IPS-20b (cell line): Measurements from ENCODE around the gene LRCH3.
A peak's percentile ranks its signal among the peaks of the same experiment; 100 is the strongest.
"Not testable (repeated sequence)": the region's sequence is repeated elsewhere in the genome, so short reads cannot be mapped to it uniquely, and the experiment has no call there.

Source experiments
- H3K27ac ChIP-seq: one replicate; pipeline ENCODE4 v1.5.1; 2013; ENCODE audit warnings: low read length
- H3K27me3 ChIP-seq: 2 replicates; pipeline ENCODE4 v1.6.1; 2013; ENCODE audit warnings: mild to moderate bottlenecking, low read length, inconsistent platforms; ENCODE audit not compliant: insufficient read depth
- H3K36me3 ChIP-seq: 2 replicates; pipeline ENCODE4 v1.6.1; 2013; ENCODE audit warnings: low read depth, mild to moderate bottlenecking, inconsistent platforms, low read length, moderate library complexity; ENCODE audit not compliant: insufficient read depth
- H3K4me1 ChIP-seq: 2 replicates; pipeline ENCODE4 v1.6.1; 2013; ENCODE audit warnings: mild to moderate bottlenecking, control low read depth, inconsistent platforms, low read length, moderate library complexity; ENCODE audit not compliant: insufficient read depth
- H3K4me3 ChIP-seq: 2 replicates; pipeline ENCODE4 v1.5.1; 2013; ENCODE audit warnings: mild to moderate bottlenecking, low read length, inconsistent platforms
- H3K9ac ChIP-seq: 2 replicates; pipeline ENCODE4 v1.6.1; 2013; ENCODE audit warnings: low read depth, mild to moderate bottlenecking, inconsistent platforms, low read length, moderate library complexity
- H3K9me3 ChIP-seq: 2 replicates; pipeline ENCODE4 v1.6.1; 2013; ENCODE audit warnings: mild to moderate bottlenecking, low read depth, low read length, inconsistent platforms; ENCODE audit not compliant: insufficient read depth

The LRCH3 gene

GRCh38 chr3:197889204-197889930 lies 98.3 kb downstream of the LRCH3 start:
- Histone ChIP-seq H3K27me3 (no peaks in the 10 kb centered on the region), H3K4me3 (no peak overlapping the region), H3K27ac (no peak overlapping the region), H3K9ac (no peak overlapping the region), H3K9me3 (no peaks in the 10 kb centered on the region), H3K4me1 (0 out of 2 replicates have a peak, but pooled peaks cover 5% of the 10 kb centered on the region), H3K36me3 (no peaks in the 10 kb centered on the region)

GRCh38 chr3:197890693-197891092 lies 99.6 kb downstream of the LRCH3 start:
- Histone ChIP-seq H3K4me3 (no peak overlapping the region), H3K9me3 (no peaks in the 10 kb centered on the region)

GRCh38 chr3:197892162-197892561 lies 101.1 kb downstream of the LRCH3 start:
- no peak overlapping the region for H3K27ac ChIP-seq
- no peaks in the 10 kb centered on the region for H3K9me3 ChIP-seq
- no peak overlapping the region for H3K9ac ChIP-seq
- no peaks in the 10 kb centered on the region for H3K27me3 ChIP-seq
- H3K4me1 ChIP-seq, result 0 out of 2 replicates have a peak, but pooled peaks cover 5% of the 10 kb centered on the region
- no peaks in the 10 kb centered on the region for H3K36me3 ChIP-seq
- H3K4me3 ChIP-seq, result no peak overlapping the region

More at GRCh38 chr3:197890693-197891092, 99.6 kb downstream of the LRCH3 start:
- 0 out of 2 replicates have a peak, but pooled peaks cover 5% of the 10 kb centered on the region for H3K4me1 ChIP-seq
- no peak overlapping the region for H3K27ac ChIP-seq
- H3K36me3 ChIP-seq, result no peaks in the 10 kb centered on the region
- no peak overlapping the region for H3K9ac ChIP-seq
- no peaks in the 10 kb centered on the region for H3K27me3 ChIP-seq

- Histone ChIP-seq H3K9me3 (no peaks in the 10 kb centered on the region), H3K27me3 (no peaks in the 10 kb centered on the region), H3K27ac (no peak overlapping the region), H3K4me3 (no peak overlapping the region), H3K4me1 (no peaks in the 10 kb centered on the region; the same call in 1 of the 2 replicates), H3K36me3 (no peaks in the 10 kb centered on the region), H3K9ac (no peak overlapping the region)
These were observed 105.4 kb downstream of the LRCH3 start for GRCh38 chr3:197896421-197896820.

- Histone ChIP-seq H3K9me3 (no peaks in the 10 kb centered on the region), H3K36me3 (no peaks in the 10 kb centered on the region), H3K27me3 (no peaks in the 10 kb centered on the region), H3K9ac (no peak overlapping the region), H3K4me1 (no peaks in the 10 kb centered on the region; the same call in 1 of the 2 replicates), H3K4me3 (no peak overlapping the region), H3K27ac (no peak overlapping the region)
These were observed 108.9 kb downstream of the LRCH3 start for GRCh38 chr3:197899833-197900478.

- peaks cover 2% of the 10 kb centered on the region; the same call in 1 of the 2 replicates for H3K4me1 ChIP-seq
- no peak overlapping the region for H3K4me3 ChIP-seq
- no peaks in the 10 kb centered on the region for H3K9me3 ChIP-seq
- H3K9ac ChIP-seq, result no peak overlapping the region
- H3K27me3 ChIP-seq, result no peaks in the 10 kb centered on the region
- no peaks in the 10 kb centered on the region for H3K36me3 ChIP-seq
- H3K27ac ChIP-seq, result no peak overlapping the region
These were observed 110.6 kb downstream of the LRCH3 start for GRCh38 chr3:197901626-197902025.

- H3K27ac ChIP-seq, result no peak overlapping the region
- no peaks in the 10 kb centered on the region for H3K9me3 ChIP-seq
- H3K4me1 ChIP-seq, result peaks cover 3% of the 10 kb centered on the region; the same call in 1 of the 2 replicates
- H3K27me3 ChIP-seq, result no peaks in the 10 kb centered on the region
- no peaks in the 10 kb centered on the region for H3K36me3 ChIP-seq
- H3K4me3 ChIP-seq, result peak overlapping the region; percentile 5; the same call in 1 of the 2 replicates
- 0 out of 2 replicates have a peak overlapping the region, but pooled peaks have one; percentile 18 for H3K9ac ChIP-seq
These were observed 115.2 kb downstream of the LRCH3 start for GRCh38 chr3:197906023-197906849.

- Histone ChIP-seq H3K27ac (no peak overlapping the region), H3K4me1 (peaks cover 3% of the 10 kb centered on the region; the same call in 1 of the 2 replicates), H3K4me3 (no peak overlapping the region), H3K9ac (no peak overlapping the region), H3K27me3 (no peaks in the 10 kb centered on the region), H3K9me3 (no peaks in the 10 kb centered on the region), H3K36me3 (no peaks in the 10 kb centered on the region)
These were observed 115.8 kb downstream of the LRCH3 start for GRCh38 chr3:197906850-197907187.

- Histone ChIP-seq H3K27ac (no peak overlapping the region), H3K36me3 (no peaks in the 10 kb centered on the region)
These were observed 116.1 kb downstream of the LRCH3 start for GRCh38 chr3:197907196-197907595.

GRCh38 chr3:197908550-197908949 lies 117.5 kb downstream of the LRCH3 start:
- H3K4me1 ChIP-seq, H3K4me3 ChIP-seq, H3K9me3 ChIP-seq, H3K27ac ChIP-seq, H3K9ac ChIP-seq, H3K27me3 ChIP-seq, H3K36me3 ChIP-seq: not testable (repeated sequence)

More at GRCh38 chr3:197907196-197907595, 116.1 kb downstream of the LRCH3 start:
- Histone ChIP-seq H3K27me3 (no peaks in the 10 kb centered on the region), H3K4me1 (peaks cover 3% of the 10 kb centered on the region; the same call in 1 of the 2 replicates), H3K9me3 (no peaks in the 10 kb centered on the region), H3K4me3 (no peak overlapping the region), H3K9ac (no peak overlapping the region)

GRCh38 chr3:197908957-197909701 lies 118.1 kb downstream of the LRCH3 start:
- H3K27me3 ChIP-seq, result no peaks in the 10 kb centered on the region
- peaks cover 8% of the 10 kb centered on the region; the same call in 1 of the 2 replicates for H3K4me1 ChIP-seq
- no peak overlapping the region for H3K4me3 ChIP-seq
- no peaks in the 10 kb centered on the region for H3K36me3 ChIP-seq
- H3K9me3 ChIP-seq, result no peaks in the 10 kb centered on the region
- no peak overlapping the region for H3K27ac ChIP-seq
- H3K9ac ChIP-seq, result no peak overlapping the region
